Endothelial cell of umbilical vein (primary cell): Measurements from ENCODE around the gene PRKD1. TPM values are rescaled to one million over a fixed set of nuclear protein-coding genes. Genes with fewer than 3 reads are reported as not detected.

ENCODE experiments used
- BruUV-seq: library from RNA; stranded (reverse); fragments of 400-500 nt; replicated peaks from 2 replicates; lab custom pipeline; 2021; lab: Mats Ljungman, UMichigan
- CTCF ChIA-PET: fragments of 300-600, 350-600 bp; sonication (Branson Sonifier 250); formaldehyde crosslinking; loops from one replicate; lab custom pipeline; 2021; ENCODE audit warnings: antibody characterized with exemption, inconsistent platforms; lab: Charles Lee
- POLR2A ChIA-PET: fragments of 300-600, 350-600 bp; sonication (Branson Sonifier 250); formaldehyde crosslinking; loops from one replicate; lab custom pipeline; 2021; ENCODE audit warnings: antibody characterized with exemption, inconsistent platforms; lab: Charles Lee
- DNase-seq: peaks from one replicate; pipeline ENCODE4 v3.0.0-alpha.2; 2011; ENCODE audit warnings: low read depth, low spot score
- FAIRE-seq: peaks from 2 replicates; lab custom pipeline; 2011; peaks lifted over from hg19 to GRCh38; lab: Jason Lieb, UNC
- H2AFZ ChIP-seq: 2 replicates; pipeline ENCODE4 v1.6.0; 2012; ENCODE audit warnings: low read depth, low read length, control low read depth, inconsistent platforms
- H3K27ac ChIP-seq: 2 replicates; pipeline ENCODE4 v1.5.1; 2011; ENCODE audit warnings: low read depth, mild to moderate bottlenecking, control low read depth, low read length, moderate library complexity; ENCODE audit not compliant: insufficient read depth
- H3K27me3 ChIP-seq, 2 experiments: 2 replicates each; pipeline versions ENCODE4 v1.6.0 to v1.6.1; 2011; ENCODE audit warnings: low read length in 2 of 2, mixed read lengths in 1 of 2; ENCODE audit not compliant: control insufficient read depth in 2 of 2, insufficient read depth in 2 of 2
- H3K36me3 ChIP-seq, 2 experiments: 2 replicates in 1 of 2; 3 replicates in 1 of 2; pipeline ENCODE4 v1.5.1; 2011; ENCODE audit warnings: low read length in 2 of 2, mild to moderate bottlenecking in 1 of 2, moderate library complexity in 1 of 2; ENCODE audit not compliant: control insufficient read depth in 2 of 2, insufficient read depth in 2 of 2; ENCODE audit errors: extremely low read depth in 1 of 2
- H3K4me1 ChIP-seq: 3 replicates; pipeline ENCODE4 v1.5.1; 2011; ENCODE audit warnings: mild to moderate bottlenecking, low read length; ENCODE audit not compliant: control insufficient read depth, insufficient read depth; ENCODE audit errors: extremely low read depth
- H3K4me2 ChIP-seq: 2 replicates; pipeline ENCODE4 v1.6.1; 2011; ENCODE audit warnings: low read length, control low read depth, mixed read lengths; ENCODE audit not compliant: insufficient read depth
- H3K4me3 ChIP-seq, 3 experiments: fragments of 200-600 bp in 1 of 3; sonication (generic), shearing (Covaris generic) in 1 of 3; replicated peaks in 1 of 3; 2 replicates each; pipeline ENCODE4 v1.5.1; 2011 to 2016; ENCODE audit warnings: control low read depth in 3 of 3, low read length in 3 of 3, mild to moderate bottlenecking in 2 of 3, inconsistent platforms in 1 of 3, low read depth in 1 of 3, moderate library complexity in 1 of 3; ENCODE audit not compliant: insufficient read depth in 1 of 3
- H3K79me2 ChIP-seq: 2 replicates; pipeline ENCODE4 v1.6.0; 2012; ENCODE audit warnings: low read length, inconsistent platforms; ENCODE audit not compliant: control insufficient read depth, insufficient read depth
- H3K9ac ChIP-seq: replicated peaks from 2 replicates; pipeline ENCODE3; 2011; ENCODE audit warnings: low read length, control low read depth; ENCODE audit not compliant: insufficient read depth; ENCODE audit errors: extremely low read depth
- H3K9me1 ChIP-seq: replicated peaks from 3 replicates; pipeline ENCODE4 v1.6.0; 2011; ENCODE audit warnings: mild to moderate bottlenecking, low read length; ENCODE audit not compliant: control insufficient read depth, insufficient read depth; ENCODE audit errors: extremely low read depth
- H3K9me3 ChIP-seq: replicated peaks from 2 replicates; pipeline ENCODE4 v1.5.1; 2012; ENCODE audit warnings: low read length, inconsistent platforms; ENCODE audit not compliant: control insufficient read depth, insufficient read depth
- H4K20me1 ChIP-seq: replicated peaks from 2 replicates; pipeline ENCODE3; 2011; ENCODE audit warnings: mild to moderate bottlenecking, low read length; ENCODE audit not compliant: control insufficient read depth, insufficient read depth; ENCODE audit errors: extremely low read depth
- CTCF ChIP-seq, 2 donors: IDR thresholded peaks; 1 replicate in 1 of 2; 2 replicates in 1 of 2; pipeline ENCODE4 v1.5.1; 2011; ENCODE audit warnings: low read length in 2 of 2, mild to moderate bottlenecking in 2 of 2, moderate library complexity in 2 of 2, control low read depth in 1 of 2, inconsistent platforms in 1 of 2, low read depth in 1 of 2; ENCODE audit not compliant: insufficient read depth in 1 of 2; ENCODE audit errors: extremely low read depth in 1 of 2
- EZH2 ChIP-seq: IDR thresholded peaks from 2 replicates; pipeline ENCODE4 v1.6.1; 2012; ENCODE audit warnings: borderline replicate concordance, low read depth, mild to moderate bottlenecking, moderate library complexity, low read length, inconsistent platforms; ENCODE audit not compliant: severe bottlenecking
- FOS ChIP-seq: IDR thresholded peaks from 2 replicates; pipeline ENCODE4 v1.6.1; 2011; ENCODE audit warnings: mild to moderate bottlenecking, low read length, moderate library complexity, borderline replicate concordance; ENCODE audit not compliant: insufficient read depth
- GATA2 ChIP-seq: IDR thresholded peaks from 2 replicates; pipeline ENCODE4 v1.7.0; 2011; ENCODE audit warnings: low read depth, mild to moderate bottlenecking, moderate library complexity, mixed read lengths, low read length; ENCODE audit not compliant: insufficient read length, insufficient read depth
- JUN ChIP-seq: IDR thresholded peaks from 2 replicates; pipeline ENCODE4 v1.6.1; 2011; ENCODE audit warnings: borderline replicate concordance, low read depth; ENCODE audit not compliant: insufficient read length, insufficient read depth
- MYC ChIP-seq: IDR thresholded peaks from one replicate; pipeline ENCODE4 v1.6.1; 2011; ENCODE audit warnings: mild to moderate bottlenecking, low read depth, low read length
- POLR2A ChIP-seq: IDR thresholded peaks from 2 replicates; pipeline ENCODE4 v1.6.1; 2012; ENCODE audit warnings: low read depth, mild to moderate bottlenecking, control low read depth, low read length
- POLR2AphosphoS5 ChIP-seq: IDR thresholded peaks from 2 replicates; pipeline ENCODE4 v1.6.1; 2012; ENCODE audit warnings: low read depth, mild to moderate bottlenecking, control low read depth, low read length, moderate library complexity; ENCODE audit not compliant: insufficient read depth
- dilution Hi-C: fragments of 300-500 bp; cut with MboI; formaldehyde crosslinking; loops from one replicate; pipeline ENCODE4 v1.15.0; 2019; ENCODE audit warnings: low sequenced_read_pairs; ENCODE audit not compliant: extremely low pct_ligation_motif_present
- intact Hi-C: fragments of 100-400 bp; cut with micrococcal nuclease; formaldehyde crosslinking; loops from one replicate; pipeline ENCODE4 v1.10.0; 2022
- polyA plus RNA-seq, 4 experiments: library from polyadenylated mRNA; depleted of rRNA in 3 of 4; stranded (reverse) in 3 of 4; unstranded in 1 of 4; fragments of >200 nt; gene quantifications; 2 replicates each; pipeline versions ENCODE4 v1.2.1 to v1.2.3, GENCODE V29; 2011 to 2012; ENCODE audit warnings: missing spikeins in 1 of 4
- total RNA-seq: library from RNA; stranded (reverse); gene quantifications from 2 replicates; pipeline ENCODE4 v1.2.3, GENCODE V29; 2021

PRKD1 gene
- total and polyA plus RNA-seq, 2 donors (not counting 3 experiments of a cell fraction or from before 2014, with no cell fraction given) = 3.9 to 10.9 TPM

- CTCF ChIA-PET = interaction anchor here (1.1 kb wide), 1 partner anchor 9 kb away, joined by 4 read pairs; no protein-coding TSS in a partner anchor
These were observed 175.3 kb downstream of the PRKD1 start for GRCh38 chr14:29752221-29752923.

More at GRCh38 chr14:29752221-29752923, 175.3 kb downstream of the PRKD1 start:
- Histone ChIP-seq H3K79me2 (no peaks in the 10 kb centered on the region), H3K4me1 (peaks cover 15% of the 10 kb centered on the region), H3K9me1 (no peaks in the 10 kb centered on the region), H2AFZ (no peak overlapping the region), H3K4me2 (no peak overlapping the region), H3K27ac (no peak overlapping the region), H3K9ac (no peak overlapping the region), H3K4me3 (no peak overlapping the region), H3K36me3 (no peaks in the 10 kb centered on the region), H3K9me3 (no peaks in the 10 kb centered on the region), H4K20me1 (no peaks in the 10 kb centered on the region), H3K27me3 (no peaks in the 10 kb centered on the region)
- POLR2A ChIA-PET = no interaction called here
- intact Hi-C loops (no loop called here), dilution Hi-C loops (no loop called here)
- no TSS peak for BruUV-seq
- no peak for FAIRE-seq
- no peak for TF ChIP-seq POLR2A
- no peak for TF ChIP-seq CTCF (IDR thresholded peaks at IDR 0.05; ENCODE audit: extremely low read depth in 1 of 2, insufficient read depth in 1 of 2, low read depth in 1 of 2, low read length in 2 of 2)
- TF ChIP-seq MYC = no peak
- no peak for TF ChIP-seq GATA2
- TF ChIP-seq POLR2AphosphoS5 = no peak
- TF ChIP-seq JUN = no peak
- no peak for TF ChIP-seq FOS
- no peak for TF ChIP-seq EZH2
- DNase-seq = no peak
